Kasumi-1 (cell line): ENCODE data around the gene OTOG.

ENCODE experiments used
- DNase-seq, 2 experiments: peaks; one replicate each; lab custom pipeline; 2025; lab: John Stamatoyannopoulos, UW

Gene OTOG

DNA sequence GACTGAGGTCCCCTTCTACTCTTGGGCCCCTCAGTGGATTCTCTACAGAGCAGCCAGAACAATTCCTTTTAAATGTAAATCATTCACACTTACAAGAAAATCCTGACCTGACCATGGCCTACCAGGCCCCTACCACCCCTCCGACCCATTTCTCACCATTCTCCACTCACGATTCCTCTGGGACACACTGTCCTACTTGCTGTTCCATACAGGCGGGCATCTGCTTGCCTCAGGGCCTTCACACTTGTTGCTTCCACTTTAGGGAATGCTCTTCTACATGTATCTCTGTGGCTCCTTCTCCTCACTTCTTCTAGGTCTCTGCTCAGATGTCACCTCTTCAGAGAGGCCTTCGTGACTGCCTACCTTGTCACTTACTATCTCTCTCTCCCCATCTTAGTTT is 6.3 kb upstream of the OTOG start:
- no peak for DNase-seq

DNA sequence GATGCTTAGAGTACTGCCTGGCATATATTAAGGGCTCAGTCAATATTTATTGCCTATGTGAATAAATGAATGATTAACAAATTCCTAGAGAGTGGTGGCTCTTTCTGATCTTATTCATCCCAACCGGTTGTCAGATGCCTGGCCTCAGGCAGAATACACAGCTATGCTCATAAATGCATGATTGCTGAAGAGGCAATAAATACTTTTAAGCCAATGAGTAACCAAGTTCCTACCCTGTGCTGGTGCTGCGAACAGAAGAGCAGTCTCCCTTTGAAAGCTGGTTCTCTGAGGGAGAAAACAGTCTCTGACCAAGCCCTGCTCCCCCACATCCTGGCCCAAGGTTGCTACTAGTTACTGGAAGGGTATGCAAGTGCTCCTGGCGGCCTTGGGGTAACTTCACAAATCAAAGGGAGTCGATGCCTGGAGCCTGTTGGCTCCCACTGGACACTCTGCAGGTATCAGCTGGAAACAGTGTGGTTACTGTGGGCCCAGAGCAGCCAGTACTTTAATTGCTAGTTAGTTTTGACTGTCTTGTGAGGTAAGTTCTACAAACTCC is 5.7 kb upstream of the OTOG start:
- DNase-seq, result no peak

GRCh38 chr11:17542249-17542648 is 4.8 kb upstream of the OTOG start:
- no peak for DNase-seq

DNA sequence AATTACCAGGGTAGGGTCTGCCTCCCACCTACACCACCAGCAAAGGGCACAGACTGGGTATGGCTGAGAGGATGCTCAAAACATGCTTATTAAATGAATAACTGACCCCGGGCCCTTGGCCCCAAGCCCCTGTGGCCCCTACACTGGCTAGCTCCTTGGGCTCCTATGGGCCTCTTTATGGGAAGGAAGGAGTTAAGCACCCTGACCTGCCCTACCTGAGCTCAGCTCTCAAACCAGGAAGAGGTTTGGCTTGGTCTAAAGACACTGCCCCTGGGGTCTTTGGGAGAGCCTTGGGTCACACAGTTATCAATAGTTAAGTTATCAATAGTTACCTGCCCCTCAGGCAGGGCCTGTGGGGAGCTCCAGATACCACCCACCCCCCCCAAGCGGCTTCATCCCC is 4.0 kb upstream of the OTOG start:
- no peak for DNase-seq

DNA sequence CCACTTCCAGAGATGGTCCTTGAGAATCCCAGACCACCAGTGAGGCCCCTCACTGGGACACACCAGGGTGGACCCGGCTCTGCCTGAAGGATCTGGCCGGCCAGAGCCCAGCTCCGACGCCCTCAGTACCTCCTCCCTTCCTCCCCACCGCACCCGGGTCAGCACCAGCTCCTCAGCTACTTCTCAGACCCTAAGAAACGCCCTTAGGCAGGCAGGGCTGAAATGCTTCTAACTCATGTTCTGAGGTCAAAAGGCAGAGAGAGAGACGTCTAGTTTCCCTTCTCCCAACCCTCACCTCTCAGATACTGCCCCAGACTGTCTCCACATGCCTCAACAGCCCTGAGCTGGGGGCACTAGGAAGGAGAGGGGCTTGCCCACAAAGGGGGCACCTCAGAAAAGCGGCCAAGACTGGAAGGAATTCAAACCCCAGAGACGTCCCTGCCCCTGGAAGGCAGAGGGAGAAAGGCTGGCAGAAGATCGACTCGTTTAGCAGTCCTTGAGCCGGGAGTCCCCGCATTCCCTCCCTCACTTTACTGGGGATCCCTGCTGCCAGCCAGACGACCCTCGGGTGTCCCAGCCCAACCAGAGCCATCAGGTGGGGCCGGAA is 3.4 kb upstream of the OTOG start:
- no peak for DNase-seq

GRCh38 chr11:17544181-17544622 is 2.9 kb upstream of the OTOG start, which contains the start of gene USH1C:
Gene USH1C (minus strand): TSS chr11:17544416. CDS start chr11:17544307, 109 bp downstream.
- no peak for DNase-seq

DNA sequence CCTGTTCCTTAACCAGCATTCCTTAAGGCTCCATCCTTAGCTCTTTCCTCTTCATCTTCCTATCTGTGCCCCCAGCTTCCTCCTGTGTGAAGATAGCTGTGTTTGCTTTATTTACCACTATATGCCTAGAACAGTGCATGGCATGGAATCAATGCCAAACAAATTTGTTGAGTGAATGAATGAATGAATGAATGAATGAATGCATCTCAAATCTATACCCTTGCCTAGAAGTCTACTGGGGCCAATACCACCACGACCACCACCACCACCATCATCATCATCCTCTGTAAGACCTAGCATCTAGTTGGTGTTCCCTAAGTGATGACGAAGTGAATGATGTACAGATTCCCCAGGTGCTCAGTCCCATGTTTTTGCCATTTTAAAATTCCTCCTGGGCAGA is 819 bp upstream of the OTOG start:
- DNase-seq, result no peak

DNA sequence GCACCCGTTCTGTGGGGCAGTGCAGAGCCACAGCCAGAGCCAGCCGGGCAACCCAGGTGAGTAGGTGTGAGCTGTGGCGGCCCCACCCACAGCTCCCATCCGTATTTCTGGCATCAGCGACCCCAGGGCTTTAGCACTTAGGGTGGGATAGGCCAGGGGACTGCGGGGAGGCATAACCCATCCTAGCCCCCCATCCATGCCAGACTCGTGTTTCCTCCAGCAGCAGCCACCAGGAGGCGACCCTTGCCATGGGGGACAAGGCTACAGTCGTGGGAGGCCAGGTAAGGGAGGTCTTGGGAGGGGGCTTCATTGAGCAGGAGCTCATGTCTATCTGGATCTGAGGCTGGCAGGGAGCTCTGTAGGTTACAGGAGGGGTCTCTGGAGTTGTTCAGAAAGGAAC is 873 bp downstream of the OTOG start:
- DNase-seq, result no peak

DNA sequence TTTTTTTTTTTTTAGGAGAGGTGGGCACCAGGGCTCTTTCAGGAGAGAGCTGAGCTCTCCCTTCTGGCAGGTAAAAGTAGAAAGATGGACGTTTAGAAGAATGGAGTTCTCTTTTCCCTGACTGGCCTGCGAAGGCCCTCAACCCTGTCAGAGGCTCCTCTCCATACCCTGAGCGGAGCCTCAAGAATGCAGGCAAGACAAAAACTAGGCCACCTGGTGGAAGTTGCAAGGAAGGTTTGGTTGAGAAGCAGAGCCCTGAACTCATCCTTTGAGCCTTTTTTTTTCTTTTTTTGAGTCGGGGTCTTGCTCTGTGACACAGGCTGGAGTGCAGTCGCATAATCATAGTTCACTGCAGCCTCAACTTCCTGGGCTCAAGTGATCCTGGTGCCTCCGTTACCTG is 1.4 kb downstream of the OTOG start:
- DNase-seq, result no peak

GRCh38 chr11:17550450-17551346 is 3.6 kb downstream of the OTOG start:
- DNase-seq, result no peak

- DNase-seq, result no peak
Measured at GRCh38 chr11:17551347-17552040, 4.4 kb downstream of the OTOG start.

DNA sequence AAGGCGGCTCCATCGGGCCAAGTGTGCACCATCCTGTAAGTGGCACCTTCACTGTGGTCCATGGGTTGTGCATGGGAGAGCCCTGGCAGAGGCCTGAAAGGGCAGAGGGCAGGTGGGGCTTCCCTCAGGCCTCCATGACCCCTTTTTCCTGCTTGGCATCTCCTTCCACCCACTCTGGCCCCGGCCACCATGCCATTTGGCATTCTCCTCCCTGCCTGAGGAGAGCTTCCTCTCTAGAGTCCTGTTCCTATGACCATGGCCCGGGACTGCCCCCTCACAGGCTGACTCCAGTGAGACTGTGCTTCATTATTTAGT is 4.9 kb downstream of the OTOG start:
- DNase-seq, result no peak

DNA sequence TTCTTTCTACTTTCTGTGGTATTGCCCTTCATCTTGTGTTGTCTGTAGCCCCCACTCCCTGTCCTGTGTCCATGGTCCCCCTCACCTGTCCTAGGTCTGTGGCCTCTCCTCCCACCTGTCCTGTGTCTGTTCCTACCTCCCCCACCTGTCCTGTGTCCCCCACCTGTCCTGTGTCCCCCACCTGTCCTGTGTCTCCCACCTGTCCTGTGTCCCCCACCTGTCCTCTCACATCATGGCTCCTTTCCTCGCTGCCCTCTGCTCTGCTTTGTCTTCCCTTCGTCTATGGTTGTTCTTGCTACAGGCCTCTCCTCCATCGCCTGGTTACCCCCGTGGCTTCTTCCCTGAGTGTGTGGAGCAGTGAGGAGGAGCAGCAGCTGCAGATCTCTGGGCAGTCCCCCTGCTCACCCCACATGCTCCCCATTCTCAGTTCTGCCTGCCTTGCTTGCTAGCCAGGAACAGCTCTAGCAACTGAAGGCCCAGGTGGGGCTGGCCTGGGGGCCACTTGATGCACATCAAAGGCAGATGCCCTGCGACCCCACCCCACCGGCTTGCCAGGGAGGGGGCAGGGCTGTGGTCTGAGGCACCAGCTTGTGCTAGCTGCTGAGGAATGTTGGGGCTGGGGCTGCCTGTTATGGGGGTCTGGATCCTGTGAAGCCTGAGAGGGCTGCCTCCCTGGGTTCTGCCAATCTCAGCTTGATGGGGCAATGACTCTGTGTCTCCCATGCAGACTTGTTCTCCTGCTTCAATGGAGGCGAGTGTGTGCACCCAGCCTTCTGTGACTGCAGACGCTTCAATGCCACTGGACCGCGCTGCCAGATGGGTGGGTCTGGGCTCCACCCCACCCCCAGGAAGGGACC is 5.6 kb downstream of the OTOG start:
- DNase-seq, result no peak

DNA sequence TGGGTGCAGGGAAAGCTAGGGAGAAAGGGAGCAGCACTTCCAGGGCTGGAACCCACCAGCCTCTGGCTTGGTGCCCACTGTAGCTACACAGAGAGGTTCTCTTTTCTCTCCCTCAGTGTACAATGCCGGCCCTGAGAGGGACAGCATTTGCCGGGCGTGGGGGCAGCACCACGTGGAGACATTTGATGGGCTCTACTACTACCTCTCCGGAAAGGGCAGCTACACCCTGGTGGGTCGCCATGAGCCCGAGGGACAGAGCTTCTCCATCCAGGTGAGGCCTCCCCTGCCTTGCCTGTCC is 6.1 kb downstream of the OTOG start:
- no peak for DNase-seq

DNA sequence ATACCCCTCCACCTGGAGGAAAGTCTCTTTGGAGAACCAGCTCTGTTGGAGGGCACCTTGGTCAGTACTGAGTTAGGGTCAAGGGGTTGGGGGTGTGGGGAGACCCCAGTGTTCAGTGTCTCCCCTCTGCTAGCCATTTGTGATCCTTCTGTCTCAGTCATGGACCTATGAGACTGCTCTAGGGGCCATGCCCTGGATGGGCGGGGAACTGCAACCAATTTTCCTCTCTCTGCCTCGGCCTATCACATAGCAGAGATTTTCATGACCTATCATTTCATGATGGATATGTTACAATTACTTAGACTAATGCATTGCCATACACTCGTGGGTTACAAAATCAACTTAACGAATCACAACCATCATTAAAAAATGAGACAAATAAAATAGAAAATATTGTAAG is 7.4 kb downstream of the OTOG start:
- DNase-seq, result no peak

DNA sequence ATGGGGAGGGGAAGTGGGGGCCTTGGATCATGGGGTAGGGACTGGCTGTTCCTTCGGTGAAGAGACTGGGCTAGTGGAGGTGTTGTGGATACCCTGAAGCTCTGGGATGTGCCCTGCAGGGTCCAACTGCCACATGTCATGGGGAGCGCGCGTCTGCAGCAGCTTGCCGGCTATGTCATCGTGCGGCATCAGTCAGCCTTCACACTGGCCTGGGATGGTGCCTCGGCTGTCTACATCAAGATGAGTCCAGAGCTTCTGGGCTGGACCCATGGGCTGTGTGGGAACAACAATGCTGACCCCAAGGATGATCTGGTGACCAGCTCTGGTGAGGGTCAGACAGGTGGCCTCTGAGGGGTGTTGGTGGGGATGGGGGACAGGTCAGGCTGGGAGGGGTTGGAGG is 9.9 kb downstream of the OTOG start:
- DNase-seq, result no peak

DNA sequence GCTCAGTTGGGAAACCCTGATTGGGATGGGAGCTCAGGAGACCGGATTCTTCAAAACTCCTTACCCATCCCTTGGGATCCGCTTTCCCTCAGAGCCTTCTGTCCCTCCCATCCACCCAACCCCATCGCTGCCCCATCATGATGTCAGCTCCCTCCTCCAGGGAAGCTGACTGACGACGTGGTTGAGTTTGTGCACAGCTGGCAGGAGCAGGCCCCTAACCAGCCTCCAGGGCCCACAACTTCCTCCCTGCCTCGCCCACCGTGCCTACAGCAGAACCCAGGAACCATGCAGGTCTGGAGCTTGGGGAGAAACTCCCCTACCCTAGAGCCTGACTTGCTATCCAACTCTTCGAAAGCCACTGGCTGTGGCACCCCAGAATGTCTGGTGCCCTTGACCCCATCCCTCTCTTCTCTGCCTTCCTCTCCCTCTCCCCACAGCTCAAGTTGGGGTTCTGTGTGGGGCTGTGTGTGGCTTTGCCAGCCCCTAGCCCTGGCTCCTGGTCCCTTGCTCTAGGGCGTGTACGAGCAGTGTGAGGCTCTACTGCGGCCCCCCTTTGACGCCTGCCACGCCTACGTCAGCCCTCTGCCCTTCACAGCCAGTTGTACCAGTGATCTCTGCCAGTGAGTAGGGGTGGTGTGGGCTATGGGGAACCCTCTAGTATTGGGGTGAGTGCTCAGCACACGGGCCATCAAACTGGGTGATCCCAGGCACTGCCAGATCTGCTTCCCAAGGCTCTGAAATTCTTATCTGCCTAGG is 11.1 kb downstream of the OTOG start:
- DNase-seq, result no peak

DNA sequence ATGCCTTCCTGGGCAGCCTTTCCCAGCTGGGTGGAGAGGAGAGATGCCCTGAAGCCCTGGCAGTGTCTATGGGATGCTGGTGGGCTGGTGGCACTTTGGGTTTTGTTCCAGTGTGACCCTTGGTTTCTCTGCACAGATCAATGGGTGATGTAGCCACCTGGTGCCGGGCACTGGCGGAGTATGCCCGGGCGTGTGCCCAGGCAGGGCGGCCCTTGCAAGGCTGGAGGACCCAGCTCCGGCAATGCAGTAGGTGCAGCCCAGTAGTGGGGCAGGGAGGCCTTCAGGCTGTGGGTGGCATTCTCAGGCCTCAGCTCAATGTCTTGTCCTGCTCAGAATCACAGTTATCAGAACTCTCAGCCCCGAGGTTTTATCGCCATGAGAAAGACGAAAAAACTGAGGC is 11.9 kb downstream of the OTOG start:
- no peak for DNase-seq

- DNase-seq, result no peak
Measured at GRCh38 chr11:17559341-17560087, 12.5 kb downstream of the OTOG start.

GRCh38 chr11:17560281-17561110 is 13.4 kb downstream of the OTOG start:
- no peak for DNase-seq
